Endothelial cell of hepatic sinusoid (primary cell): ENCODE results near the gene CXCL12.

ENCODE experiments used
- in situ Hi-C: cut with HindIII; loops from 2 replicates; pipeline ENCODE4 v1.10.0; 2017; ENCODE audit warnings: low sequenced_read_pairs

The CXCL12 gene

GRCh38 chr10:44386546-44387052 is 1.7 kb upstream of the CXCL12 start:
- in situ Hi-C loops: no loop called here

- in situ Hi-C loops: no loop called here
Observed at GRCh38 chr10:44385696-44386441, 972 bp upstream of the CXCL12 start.

GRCh38 chr10:44384601-44385025 is 284 bp downstream of the CXCL12 start:
- in situ Hi-C loops: no loop called here

- in situ Hi-C loops: no loop called here
Observed at GRCh38 chr10:44383749-44384600, 922 bp downstream of the CXCL12 start.

GRCh38 chr10:44382981-44383748 is 1.7 kb downstream of the CXCL12 start:
- in situ Hi-C loops: no loop called here

GRCh38 chr10:44382131-44382858 is 2.6 kb downstream of the CXCL12 start:
- in situ Hi-C loops: no loop called here

GRCh38 chr10:44380829-44381600 is 3.9 kb downstream of the CXCL12 start:
- in situ Hi-C loops: no loop called here

- in situ Hi-C loops: no loop called here
Observed at GRCh38 chr10:44379907-44380306, 5.0 kb downstream of the CXCL12 start.

GRCh38 chr10:44378626-44379025 is 6.3 kb downstream of the CXCL12 start:
- in situ Hi-C loops: no loop called here

- in situ Hi-C loops: no loop called here
Observed at GRCh38 chr10:44377651-44378310, 7.1 kb downstream of the CXCL12 start.

GRCh38 chr10:44376472-44377099 is 8.3 kb downstream of the CXCL12 start:
- in situ Hi-C loops: no loop called here

- in situ Hi-C loops: no loop called here
Observed at GRCh38 chr10:44374155-44374554, 10.7 kb downstream of the CXCL12 start.

GRCh38 chr10:44373341-44373995 is 11.4 kb downstream of the CXCL12 start:
- in situ Hi-C loops: no loop called here

- in situ Hi-C loops: no loop called here
Observed at GRCh38 chr10:44372181-44372580, 12.7 kb downstream of the CXCL12 start.

GRCh38 chr10:44370731-44371248 is 14.1 kb downstream of the CXCL12 start:
- in situ Hi-C loops: no loop called here

GRCh38 chr10:44369854-44370253 is 15.0 kb downstream of the CXCL12 start:
- in situ Hi-C loops: no loop called here

- in situ Hi-C loops: no loop called here
Observed at GRCh38 chr10:44369296-44369695, 15.6 kb downstream of the CXCL12 start.

- in situ Hi-C loops: no loop called here
Observed at GRCh38 chr10:44368637-44369036, 16.3 kb downstream of the CXCL12 start.
